ENCODE results near the gene PATJ.

DNA sequence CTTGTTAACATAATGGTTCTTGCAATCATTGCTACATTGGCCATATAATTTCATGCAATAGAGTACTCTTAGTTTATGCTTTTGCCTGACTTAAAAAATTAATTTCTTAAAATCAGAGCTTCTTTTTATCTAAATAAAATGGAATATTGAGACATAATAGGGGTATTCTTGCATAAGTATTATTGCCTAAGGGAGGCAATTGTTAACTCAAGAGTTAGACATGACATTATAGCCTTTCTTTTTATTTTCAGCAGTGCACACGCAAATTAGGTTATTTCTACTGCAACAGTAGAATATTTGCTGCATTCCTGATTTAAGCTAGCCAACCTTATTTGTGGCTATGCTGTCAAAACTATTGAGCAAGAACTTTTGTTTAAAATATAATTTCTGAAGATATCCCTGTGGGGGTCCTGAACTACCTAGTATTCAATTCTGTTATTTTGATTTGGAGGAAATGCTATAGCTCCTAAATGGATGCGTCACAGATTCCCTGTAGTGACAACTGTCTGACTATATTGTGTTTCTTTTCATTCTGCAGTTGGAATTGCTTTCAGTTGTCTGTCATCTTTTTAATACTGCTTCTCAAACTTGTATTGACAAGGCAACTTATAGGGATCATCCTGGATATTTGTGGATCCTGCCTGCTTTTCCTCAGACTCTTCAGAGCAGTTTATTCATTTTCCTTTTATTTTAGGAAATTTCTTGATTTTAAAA, 211.0 kb downstream of the PATJ start:
- TF ChIP-seq, protein P1, sequence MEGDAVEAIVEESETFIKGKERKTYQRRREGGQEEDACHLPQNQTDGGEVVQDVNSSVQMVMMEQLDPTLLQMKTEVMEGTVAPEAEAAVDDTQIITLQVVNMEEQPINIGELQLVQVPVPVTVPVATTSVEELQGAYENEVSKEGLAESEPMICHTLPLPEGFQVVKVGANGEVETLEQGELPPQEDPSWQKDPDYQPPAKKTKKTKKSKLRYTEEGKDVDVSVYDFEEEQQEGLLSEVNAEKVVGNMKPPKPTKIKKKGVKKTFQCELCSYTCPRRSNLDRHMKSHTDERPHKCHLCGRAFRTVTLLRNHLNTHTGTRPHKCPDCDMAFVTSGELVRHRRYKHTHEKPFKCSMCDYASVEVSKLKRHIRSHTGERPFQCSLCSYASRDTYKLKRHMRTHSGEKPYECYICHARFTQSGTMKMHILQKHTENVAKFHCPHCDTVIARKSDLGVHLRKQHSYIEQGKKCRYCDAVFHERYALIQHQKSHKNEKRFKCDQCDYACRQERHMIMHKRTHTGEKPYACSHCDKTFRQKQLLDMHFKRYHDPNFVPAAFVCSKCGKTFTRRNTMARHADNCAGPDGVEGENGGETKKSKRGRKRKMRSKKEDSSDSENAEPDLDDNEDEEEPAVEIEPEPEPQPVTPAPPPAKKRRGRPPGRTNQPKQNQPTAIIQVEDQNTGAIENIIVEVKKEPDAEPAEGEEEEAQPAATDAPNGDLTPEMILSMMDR (IDR thresholded peaks at IDR 0.05): no peak
- TF ChIP-seq, protein P2, sequence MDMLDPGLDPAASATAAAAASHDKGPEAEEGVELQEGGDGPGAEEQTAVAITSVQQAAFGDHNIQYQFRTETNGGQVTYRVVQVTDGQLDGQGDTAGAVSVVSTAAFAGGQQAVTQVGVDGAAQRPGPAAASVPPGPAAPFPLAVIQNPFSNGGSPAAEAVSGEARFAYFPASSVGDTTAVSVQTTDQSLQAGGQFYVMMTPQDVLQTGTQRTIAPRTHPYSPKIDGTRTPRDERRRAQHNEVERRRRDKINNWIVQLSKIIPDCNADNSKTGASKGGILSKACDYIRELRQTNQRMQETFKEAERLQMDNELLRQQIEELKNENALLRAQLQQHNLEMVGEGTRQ (CRISPR knock-in tag; IDR thresholded peaks at IDR 0.05): no peak
- TF ChIP-seq FOXP1 (CRISPR knock-in tag; IDR thresholded peaks at IDR 0.05; ENCODE audit: borderline replicate concordance) (no peak), ESRRA (CRISPR knock-in tag; IDR thresholded peaks at IDR 0.05; ENCODE audit: borderline replicate concordance) (no peak), SMAD3 (CRISPR knock-in tag; IDR thresholded peaks at IDR 0.05; ENCODE audit: borderline replicate concordance) (no peak)
- TF ChIP-seq, protein P3, sequence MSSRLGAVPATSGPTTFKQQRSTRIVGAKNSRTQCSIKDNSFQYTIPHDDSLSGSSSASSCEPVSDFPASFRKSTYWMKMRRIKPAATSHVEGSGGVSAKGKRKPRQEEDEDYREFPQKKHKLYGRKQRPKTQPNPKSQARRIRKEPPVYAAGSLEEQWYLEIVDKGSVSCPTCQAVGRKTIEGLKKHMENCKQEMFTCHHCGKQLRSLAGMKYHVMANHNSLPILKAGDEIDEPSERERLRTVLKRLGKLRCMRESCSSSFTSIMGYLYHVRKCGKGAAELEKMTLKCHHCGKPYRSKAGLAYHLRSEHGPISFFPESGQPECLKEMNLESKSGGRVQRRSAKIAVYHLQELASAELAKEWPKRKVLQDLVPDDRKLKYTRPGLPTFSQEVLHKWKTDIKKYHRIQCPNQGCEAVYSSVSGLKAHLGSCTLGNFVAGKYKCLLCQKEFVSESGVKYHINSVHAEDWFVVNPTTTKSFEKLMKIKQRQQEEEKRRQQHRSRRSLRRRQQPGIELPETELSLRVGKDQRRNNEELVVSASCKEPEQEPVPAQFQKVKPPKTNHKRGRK (CRISPR knock-in tag; IDR thresholded peaks at IDR 0.05; ENCODE audit: borderline replicate concordance): no peak
- TF ChIP-seq, protein P4, sequence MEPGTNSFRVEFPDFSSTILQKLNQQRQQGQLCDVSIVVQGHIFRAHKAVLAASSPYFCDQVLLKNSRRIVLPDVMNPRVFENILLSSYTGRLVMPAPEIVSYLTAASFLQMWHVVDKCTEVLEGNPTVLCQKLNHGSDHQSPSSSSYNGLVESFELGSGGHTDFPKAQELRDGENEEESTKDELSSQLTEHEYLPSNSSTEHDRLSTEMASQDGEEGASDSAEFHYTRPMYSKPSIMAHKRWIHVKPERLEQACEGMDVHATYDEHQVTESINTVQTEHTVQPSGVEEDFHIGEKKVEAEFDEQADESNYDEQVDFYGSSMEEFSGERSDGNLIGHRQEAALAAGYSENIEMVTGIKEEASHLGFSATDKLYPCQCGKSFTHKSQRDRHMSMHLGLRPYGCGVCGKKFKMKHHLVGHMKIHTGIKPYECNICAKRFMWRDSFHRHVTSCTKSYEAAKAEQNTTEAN (CRISPR knock-in tag; IDR thresholded peaks at IDR 0.05): no peak

Measured in WTC11 (cell line).